Liver (tissue), 9 donors: ENCODE data around the gene SLC12A8. TPM values are rescaled to one million over a fixed set of nuclear protein-coding genes. Genes with fewer than 3 reads are reported as not detected.

Experiments
- DNase-seq: peaks from one replicate; pipeline ENCODE4 v3.0.0-alpha.2; 2017; ENCODE audit warnings: low spot score
- H3K27ac ChIP-seq, 2 donors: one replicate each; pipeline ENCODE4 v1.7.0; 2013; ENCODE audit warnings: inconsistent platforms in 2 of 2, low read length in 2 of 2, control low read depth in 1 of 2, low read depth in 1 of 2, mild to moderate bottlenecking in 1 of 2
- H3K27me3 ChIP-seq, 4 donors: one replicate each; pipeline versions ENCODE4 v1.6.1 to v1.7.0; 2013; ENCODE audit warnings: low read length in 3 of 4, inconsistent platforms in 1 of 4, mild to moderate bottlenecking in 1 of 4, moderate library complexity in 1 of 4; ENCODE audit not compliant: control insufficient read depth in 4 of 4, insufficient read depth in 4 of 4
- H3K36me3 ChIP-seq, 4 donors: one replicate each; pipeline versions ENCODE4 v1.6.1 to v1.7.0; 2013; ENCODE audit warnings: low read length in 3 of 4, mild to moderate bottlenecking in 3 of 4, low read depth in 1 of 4, moderate library complexity in 1 of 4; ENCODE audit not compliant: control insufficient read depth in 4 of 4, insufficient read depth in 3 of 4
- H3K4me1 ChIP-seq, 4 donors: one replicate each; pipeline versions ENCODE4 v1.6.1 to v1.7.0; 2013; ENCODE audit warnings: low read length in 3 of 4, mild to moderate bottlenecking in 3 of 4, moderate library complexity in 1 of 4; ENCODE audit not compliant: control insufficient read depth in 4 of 4, insufficient read depth in 4 of 4
- H3K4me3 ChIP-seq, 3 donors: one replicate each; pipeline versions ENCODE4 v1.6.1 to v1.7.0; 2013; ENCODE audit warnings: low read length in 3 of 3, control low read depth in 1 of 3, low read depth in 1 of 3, mild to moderate bottlenecking in 1 of 3
- H3K9ac ChIP-seq, 2 donors: one replicate each; pipeline ENCODE4 v1.7.0; 2013; ENCODE audit warnings: low read length in 2 of 2, mild to moderate bottlenecking in 2 of 2, moderate library complexity in 2 of 2, control low read depth in 1 of 2, low read depth in 1 of 2
- H3K9me3 ChIP-seq, 4 donors: one replicate each; pipeline versions ENCODE4 v1.6.1 to v1.7.0; 2013; ENCODE audit warnings: low read length in 3 of 4; ENCODE audit not compliant: control insufficient read depth in 4 of 4
- ATF3 ChIP-seq: IDR thresholded peaks from 2 replicates; pipeline ENCODE4 v1.6.1; 2016; ENCODE audit warnings: antibody characterized with exemption
- EGR1 ChIP-seq, 2 donors: IDR thresholded peaks; 2 replicates each; pipeline ENCODE4 v1.6.1; 2016 to 2018; ENCODE audit warnings: antibody characterized with exemption in 2 of 2, low read depth in 2 of 2
- FOXA1 ChIP-seq: IDR thresholded peaks from 2 replicates; pipeline ENCODE4 v1.6.1; 2016; ENCODE audit warnings: antibody characterized with exemption
- FOXA2 ChIP-seq: IDR thresholded peaks from 2 replicates; pipeline ENCODE4 v1.6.1; 2016; ENCODE audit warnings: antibody characterized with exemption
- GABPA ChIP-seq, 2 donors: IDR thresholded peaks in 1 of 2; conservative IDR thresholded peaks in 1 of 2; 2 replicates each; pipeline ENCODE4 v1.6.1; 2016; ENCODE audit warnings: antibody characterized with exemption in 2 of 2, mild to moderate bottlenecking in 1 of 2, moderate library complexity in 1 of 2
- HNF4A ChIP-seq, 2 donors: conservative IDR thresholded peaks; 2 replicates each; pipeline ENCODE4 v1.6.1; 2016; ENCODE audit warnings: antibody characterized with exemption in 2 of 2, mild to moderate bottlenecking in 2 of 2
- JUND ChIP-seq, 2 donors: IDR thresholded peaks; 2 replicates each; pipeline ENCODE4 v1.6.1; 2016; ENCODE audit warnings: antibody characterized with exemption in 2 of 2
- MAX ChIP-seq: IDR thresholded peaks from 2 replicates; pipeline ENCODE4 v1.6.1; 2016; ENCODE audit warnings: antibody characterized with exemption
- NR2F2 ChIP-seq: IDR thresholded peaks from 2 replicates; pipeline ENCODE4 v1.6.1; 2016; ENCODE audit warnings: antibody characterized with exemption
- RXRA ChIP-seq, 2 donors: IDR thresholded peaks; 2 replicates each; pipeline ENCODE4 v1.6.1; 2017 to 2018; ENCODE audit warnings: antibody characterized with exemption in 2 of 2, mild to moderate bottlenecking in 1 of 2
- SP1 ChIP-seq: IDR thresholded peaks from 2 replicates; pipeline ENCODE4 v1.6.1; 2018; ENCODE audit warnings: antibody characterized with exemption, mild to moderate bottlenecking
- TAF1 ChIP-seq: conservative IDR thresholded peaks from 2 replicates; pipeline ENCODE4 v1.6.1; 2016; ENCODE audit warnings: antibody characterized with exemption, mild to moderate bottlenecking
- YY1 ChIP-seq: IDR thresholded peaks from 2 replicates; pipeline ENCODE4 v1.6.1; 2016; ENCODE audit warnings: antibody characterized with exemption, mild to moderate bottlenecking
- WGBS: extraction: QIAGEN DNeasy Blood & Tissue Kit; methylation state at CpG from one replicate; pipeline ENCODE4 v1.1.7; 2013; 5-methylcytosine and 5-hydroxymethylcytosine counted together
- polyA plus RNA-seq, 2 donors: library from polyadenylated mRNA; stranded (reverse) in 1 of 2; unstranded in 1 of 2; fragments of 200-250 nt in 1 of 2; fragments of >200 nt in 1 of 2; fragmentation: Nextera tagmentation in 1 of 2; extraction: Ambion mirVana in 1 of 2; gene quantifications; one replicate each; pipeline versions ENCODE4 v1.2.1 to v1.2.3, GENCODE V29; 2013 to 2015
- total RNA-seq, 2 donors: library from RNA; depleted of rRNA; stranded (reverse); fragments of >200 nt; gene quantifications; one replicate each; pipeline ENCODE4 v1.2.3, GENCODE V29; 2014
- TF ChIP-seq, protein P1 (sequence below): IDR thresholded peaks from 2 replicates; pipeline ENCODE4 v1.6.1; 2016; ENCODE audit warnings: antibody characterized with exemption
- TF ChIP-seq, protein P2 (sequence below): fragments of 150-350 bp; IDR thresholded peaks from 2 replicates; pipeline ENCODE4 v1.5.1; 2017; ENCODE audit warnings: improper control_type of control experiment, low read depth, low read length; ENCODE audit not compliant: missing input control
- TF ChIP-seq, protein P3 (sequence below): IDR thresholded peaks from 2 replicates; pipeline ENCODE4 v1.6.1; 2016; ENCODE audit warnings: antibody characterized with exemption, mild to moderate bottlenecking
- donor health status: healthy.
- donor health status: healthy.
- donor health status: healthy.
- donor health status: healthy.
- donor health status: healthy.

The SLC12A8 gene
- total and polyA plus RNA-seq, 4 donors, result 2.7 to 20.3 (median 5.5) TPM

GRCh38 chr3:125043599-125044151 is 168.9 kb downstream of the SLC12A8 start:
- Histone ChIP-seq H3K9me3 (no peaks in the 10 kb centered on the region), H3K36me3 (no peaks in the 10 kb centered on the region), H3K27me3 (no peaks in the 10 kb centered on the region), H3K4me1 (peaks cover 0 to 7% (median 0%) of the 10 kb centered on the region in 4 donors), H3K4me3 (no peak overlapping the region), H3K9ac (no peak overlapping the region), H3K27ac (peak overlapping the region; percentile 32 to 35)
- DNase-seq, result no peak
- 77% methylated on average over 20 of the region's 20 CpGs for WGBS
- TF ChIP-seq FOXA1 (no peak), GABPA (IDR thresholded peaks at IDR 0.05 in 1 of 2, conservative IDR thresholded peaks at IDR 0.05 in 1 of 2) (no peak), MAX (no peak), NR2F2 (no peak), JUND (IDR thresholded peaks at IDR 0.05) (no peak), HNF4A (conservative IDR thresholded peaks at IDR 0.05) (no peak), YY1 (no peak), EGR1 (IDR thresholded peaks at IDR 0.05; ENCODE audit: low read depth in 2 of 2) (no peak), SP1 (no peak), ATF3 (no peak), TAF1 (no peak), FOXA2 (no peak), RXRA (IDR thresholded peaks at IDR 0.05) (no peak)
- TF ChIP-seq, protein P1, sequence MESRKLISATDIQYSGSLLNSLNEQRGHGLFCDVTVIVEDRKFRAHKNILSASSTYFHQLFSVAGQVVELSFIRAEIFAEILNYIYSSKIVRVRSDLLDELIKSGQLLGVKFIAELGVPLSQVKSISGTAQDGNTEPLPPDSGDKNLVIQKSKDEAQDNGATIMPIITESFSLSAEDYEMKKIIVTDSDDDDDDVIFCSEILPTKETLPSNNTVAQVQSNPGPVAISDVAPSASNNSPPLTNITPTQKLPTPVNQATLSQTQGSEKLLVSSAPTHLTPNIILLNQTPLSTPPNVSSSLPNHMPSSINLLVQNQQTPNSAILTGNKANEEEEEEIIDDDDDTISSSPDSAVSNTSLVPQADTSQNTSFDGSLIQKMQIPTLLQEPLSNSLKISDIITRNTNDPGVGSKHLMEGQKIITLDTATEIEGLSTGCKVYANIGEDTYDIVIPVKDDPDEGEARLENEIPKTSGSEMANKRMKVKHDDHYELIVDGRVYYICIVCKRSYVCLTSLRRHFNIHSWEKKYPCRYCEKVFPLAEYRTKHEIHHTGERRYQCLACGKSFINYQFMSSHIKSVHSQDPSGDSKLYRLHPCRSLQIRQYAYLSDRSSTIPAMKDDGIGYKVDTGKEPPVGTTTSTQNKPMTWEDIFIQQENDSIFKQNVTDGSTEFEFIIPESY, result no peak
- TF ChIP-seq, protein P2, sequence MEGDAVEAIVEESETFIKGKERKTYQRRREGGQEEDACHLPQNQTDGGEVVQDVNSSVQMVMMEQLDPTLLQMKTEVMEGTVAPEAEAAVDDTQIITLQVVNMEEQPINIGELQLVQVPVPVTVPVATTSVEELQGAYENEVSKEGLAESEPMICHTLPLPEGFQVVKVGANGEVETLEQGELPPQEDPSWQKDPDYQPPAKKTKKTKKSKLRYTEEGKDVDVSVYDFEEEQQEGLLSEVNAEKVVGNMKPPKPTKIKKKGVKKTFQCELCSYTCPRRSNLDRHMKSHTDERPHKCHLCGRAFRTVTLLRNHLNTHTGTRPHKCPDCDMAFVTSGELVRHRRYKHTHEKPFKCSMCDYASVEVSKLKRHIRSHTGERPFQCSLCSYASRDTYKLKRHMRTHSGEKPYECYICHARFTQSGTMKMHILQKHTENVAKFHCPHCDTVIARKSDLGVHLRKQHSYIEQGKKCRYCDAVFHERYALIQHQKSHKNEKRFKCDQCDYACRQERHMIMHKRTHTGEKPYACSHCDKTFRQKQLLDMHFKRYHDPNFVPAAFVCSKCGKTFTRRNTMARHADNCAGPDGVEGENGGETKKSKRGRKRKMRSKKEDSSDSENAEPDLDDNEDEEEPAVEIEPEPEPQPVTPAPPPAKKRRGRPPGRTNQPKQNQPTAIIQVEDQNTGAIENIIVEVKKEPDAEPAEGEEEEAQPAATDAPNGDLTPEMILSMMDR, result no peak
- TF ChIP-seq, protein P3, sequence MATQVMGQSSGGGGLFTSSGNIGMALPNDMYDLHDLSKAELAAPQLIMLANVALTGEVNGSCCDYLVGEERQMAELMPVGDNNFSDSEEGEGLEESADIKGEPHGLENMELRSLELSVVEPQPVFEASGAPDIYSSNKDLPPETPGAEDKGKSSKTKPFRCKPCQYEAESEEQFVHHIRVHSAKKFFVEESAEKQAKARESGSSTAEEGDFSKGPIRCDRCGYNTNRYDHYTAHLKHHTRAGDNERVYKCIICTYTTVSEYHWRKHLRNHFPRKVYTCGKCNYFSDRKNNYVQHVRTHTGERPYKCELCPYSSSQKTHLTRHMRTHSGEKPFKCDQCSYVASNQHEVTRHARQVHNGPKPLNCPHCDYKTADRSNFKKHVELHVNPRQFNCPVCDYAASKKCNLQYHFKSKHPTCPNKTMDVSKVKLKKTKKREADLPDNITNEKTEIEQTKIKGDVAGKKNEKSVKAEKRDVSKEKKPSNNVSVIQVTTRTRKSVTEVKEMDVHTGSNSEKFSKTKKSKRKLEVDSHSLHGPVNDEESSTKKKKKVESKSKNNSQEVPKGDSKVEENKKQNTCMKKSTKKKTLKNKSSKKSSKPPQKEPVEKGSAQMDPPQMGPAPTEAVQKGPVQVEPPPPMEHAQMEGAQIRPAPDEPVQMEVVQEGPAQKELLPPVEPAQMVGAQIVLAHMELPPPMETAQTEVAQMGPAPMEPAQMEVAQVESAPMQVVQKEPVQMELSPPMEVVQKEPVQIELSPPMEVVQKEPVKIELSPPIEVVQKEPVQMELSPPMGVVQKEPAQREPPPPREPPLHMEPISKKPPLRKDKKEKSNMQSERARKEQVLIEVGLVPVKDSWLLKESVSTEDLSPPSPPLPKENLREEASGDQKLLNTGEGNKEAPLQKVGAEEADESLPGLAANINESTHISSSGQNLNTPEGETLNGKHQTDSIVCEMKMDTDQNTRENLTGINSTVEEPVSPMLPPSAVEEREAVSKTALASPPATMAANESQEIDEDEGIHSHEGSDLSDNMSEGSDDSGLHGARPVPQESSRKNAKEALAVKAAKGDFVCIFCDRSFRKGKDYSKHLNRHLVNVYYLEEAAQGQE, result no peak
